ENCODE results near the gene CLPSL2.

Gene CLPSL2

GRCh38 chr6:35746516-35746915, 29.9 kb upstream of the CLPSL2 start:
- DNase-seq = no peak

- DNase-seq = no peak
Measured at GRCh38 chr6:35747877-35748276, 28.5 kb upstream of the CLPSL2 start.

- DNase-seq = no peak
Measured at GRCh38 chr6:35750557-35750956, 25.8 kb upstream of the CLPSL2 start.

- DNase-seq = no peak
Measured at GRCh38 chr6:35751594-35751993, 24.8 kb upstream of the CLPSL2 start.

GRCh38 chr6:35752330-35752729, 24.1 kb upstream of the CLPSL2 start:
- DNase-seq = no peak

GRCh38 chr6:35754452-35755277, 21.7 kb upstream of the CLPSL2 start:
- DNase-seq = no peak

- no peak for DNase-seq
Measured at GRCh38 chr6:35755278-35755924, 21.0 kb upstream of the CLPSL2 start.

- DNase-seq = peak in 1 of 51 donors; percentile 4
Measured at GRCh38 chr6:35757456-35758123, 18.8 kb upstream of the CLPSL2 start.

GRCh38 chr6:35759426-35759825, 17.0 kb upstream of the CLPSL2 start:
- DNase-seq = no peak

- DNase-seq = no peak
Measured at GRCh38 chr6:35765739-35766138, 10.7 kb upstream of the CLPSL2 start.

GRCh38 chr6:35769211-35769610, 7.2 kb upstream of the CLPSL2 start:
- no peak for DNase-seq

GRCh38 chr6:35771343-35771627, 5.1 kb upstream of the CLPSL2 start:
- no peak for DNase-seq

- no peak for DNase-seq
Measured at GRCh38 chr6:35774116-35774794, 2.1 kb upstream of the CLPSL2 start.

GRCh38 chr6:35775031-35775430, 1.4 kb upstream of the CLPSL2 start:
- no peak for DNase-seq

GRCh38 chr6:35777356-35778102, 1.1 kb downstream of the CLPSL2 start:
- no peak for DNase-seq

- DNase-seq = no peak
Measured at GRCh38 chr6:35778437-35778836, 2.0 kb downstream of the CLPSL2 start.

- DNase-seq = no peak
Measured at GRCh38 chr6:35780719-35781118, 4.3 kb downstream of the CLPSL2 start, which contains the start of gene CLPSL1. TSS of gene CLPSL1 (plus strand) at chr6:35781019. CDS start at chr6:35781111, 92 bp downstream.

GRCh38 chr6:35781290-35781689, 4.9 kb downstream of the CLPSL2 start:
- no peak for DNase-seq

- DNase-seq = no peak
Measured at GRCh38 chr6:35782424-35782823, 6.0 kb downstream of the CLPSL2 start.

- no peak for DNase-seq
Measured at GRCh38 chr6:35784200-35784599, 7.8 kb downstream of the CLPSL2 start.

- no peak for DNase-seq
Measured at GRCh38 chr6:35786272-35786671, 9.9 kb downstream of the CLPSL2 start.

All from hypothalamus (tissue), 51 donors.